Measurements from ENCODE around the gene ESYT2.
"Not testable (repeated sequence)": the region's sequence is repeated elsewhere in the genome, so short reads cannot be mapped to it uniquely, and the experiment has no call there.

ESYT2 gene

GRCh38 chr7:158727690-158728089 lies 101.6 kb downstream of the ESYT2 start:
- no peak for DNase-seq

- no peak for DNase-seq
These were observed 103.0 kb downstream of the ESYT2 start for GRCh38 chr7:158726277-158726807.

- DNase-seq, result no peak
These were observed 103.9 kb downstream of the ESYT2 start for GRCh38 chr7:158725506-158725800.

- DNase-seq, result no peak
These were observed 104.4 kb downstream of the ESYT2 start for GRCh38 chr7:158724658-158725505.

- DNase-seq, result no peak
These were observed 105.5 kb downstream of the ESYT2 start for GRCh38 chr7:158723714-158724385.

- DNase-seq, result no peak
These were observed 106.0 kb downstream of the ESYT2 start for GRCh38 chr7:158723266-158723665.

GRCh38 chr7:158722574-158723237 lies 106.6 kb downstream of the ESYT2 start:
- DNase-seq, result no peak

- no peak for DNase-seq
These were observed 109.2 kb downstream of the ESYT2 start for GRCh38 chr7:158720112-158720511.

- no peak for DNase-seq
These were observed 112.5 kb downstream of the ESYT2 start for GRCh38 chr7:158716802-158717201.

GRCh38 chr7:158710651-158711102 lies 118.6 kb downstream of the ESYT2 start:
- no peak for DNase-seq

GRCh38 chr7:158707610-158708009 lies 121.7 kb downstream of the ESYT2 start:
- no peak for DNase-seq

- DNase-seq, result no peak
These were observed 122.4 kb downstream of the ESYT2 start for GRCh38 chr7:158706710-158707590.

GRCh38 chr7:158706273-158706704 lies 123.0 kb downstream of the ESYT2 start:
- peak in 2 of 56 donors; percentile 8 to 47 for DNase-seq

GRCh38 chr7:158705234-158705850 lies 124.0 kb downstream of the ESYT2 start:
- peak in 1 of 56 donors; percentile 29 for DNase-seq

- peak; percentile 61 to 98 (median 94) for DNase-seq
These were observed 124.6 kb downstream of the ESYT2 start, which contains the start of gene NCAPG2 for GRCh38 chr7:158704524-158705233. TSS of gene NCAPG2 (minus strand) at chr7:158704804. CDS start at chr7:158701899, 2,905 bp downstream.

GRCh38 chr7:158703679-158704523 lies 125.4 kb downstream of the ESYT2 start:
- DNase-seq, result not testable (repeated sequence)

GRCh38 chr7:158702944-158703343 lies 126.4 kb downstream of the ESYT2 start:
- no peak for DNase-seq

- no peak for DNase-seq
These were observed 127.1 kb downstream of the ESYT2 start for GRCh38 chr7:158702196-158702595.

GRCh38 chr7:158700008-158700407 lies 129.3 kb downstream of the ESYT2 start:
- DNase-seq, result no peak
